Mesenchymal stem cell (in vitro differentiated cells and primary cell): ENCODE measurements around the gene KRTAP29-1.

Experiments used
- DNase-seq: peaks from one replicate; pipeline ENCODE4 v3.0.0-alpha.2; 2013
- H2AFZ ChIP-seq: one replicate; pipeline ENCODE4 v1.6.1; 2013; ENCODE audit warnings: low read depth, mild to moderate bottlenecking, control low read depth, inconsistent platforms, low read length, moderate library complexity
- H2AK5ac ChIP-seq: 2 replicates; pipeline ENCODE4 v1.6.1; 2013; ENCODE audit warnings: low read length, moderate library complexity, mild to moderate bottlenecking, inconsistent platforms; ENCODE audit not compliant: severe bottlenecking
- H2BK120ac ChIP-seq: one replicate; pipeline ENCODE4 v1.6.1; 2013; ENCODE audit warnings: low read depth, mild to moderate bottlenecking, inconsistent platforms, low read length, moderate library complexity
- H2BK12ac ChIP-seq, 2 experiments: one replicate each; pipeline ENCODE4 v1.6.1; 2013; ENCODE audit warnings: inconsistent platforms in 2 of 2, low read length in 2 of 2, mild to moderate bottlenecking in 2 of 2, moderate library complexity in 2 of 2, control low read depth in 1 of 2
- H2BK15ac ChIP-seq: one replicate; pipeline ENCODE4 v1.6.1; 2013; ENCODE audit warnings: mild to moderate bottlenecking, low read depth, inconsistent platforms; ENCODE audit not compliant: poor library complexity, severe bottlenecking
- H2BK5ac ChIP-seq: 2 replicates; pipeline ENCODE4 v1.6.1; 2013; ENCODE audit warnings: low read depth, mild to moderate bottlenecking, low read length, control low read depth, inconsistent platforms; ENCODE audit not compliant: poor library complexity, severe bottlenecking
- H3K14ac ChIP-seq, 2 experiments: one replicate each; pipeline ENCODE4 v1.6.1; 2013; ENCODE audit warnings: inconsistent platforms in 2 of 2, low read length in 2 of 2, control low read depth in 1 of 2, mild to moderate bottlenecking in 1 of 2, moderate library complexity in 1 of 2
- H3K18ac ChIP-seq, 2 experiments: one replicate each; pipeline ENCODE4 v1.6.1; 2013; ENCODE audit warnings: inconsistent platforms in 2 of 2, low read length in 2 of 2, control low read depth in 1 of 2, low read depth in 1 of 2, mild to moderate bottlenecking in 1 of 2
- H3K23ac ChIP-seq, 2 experiments: one replicate each; pipeline ENCODE4 v1.6.1; 2013; ENCODE audit warnings: inconsistent platforms in 2 of 2, low read length in 2 of 2, mild to moderate bottlenecking in 2 of 2, moderate library complexity in 2 of 2, control low read depth in 1 of 2
- H3K27ac ChIP-seq: 2 replicates; pipeline ENCODE4 v1.5.1; 2013; ENCODE audit warnings: mild to moderate bottlenecking, moderate library complexity, low read length, control low read depth, inconsistent platforms; ENCODE audit not compliant: poor library complexity, severe bottlenecking
- H3K27me3 ChIP-seq, 2 experiments: 2 replicates each; pipeline versions ENCODE4 v1.6.1 to v1.7.0; 2013; ENCODE audit warnings: low read length in 2 of 2, mild to moderate bottlenecking in 2 of 2, moderate library complexity in 2 of 2, control low read depth in 1 of 2, inconsistent platforms in 1 of 2; ENCODE audit not compliant: control insufficient read depth in 1 of 2, insufficient read depth in 1 of 2
- H3K36me3 ChIP-seq, 2 experiments: 2 replicates each; pipeline versions ENCODE4 v1.6.1 to v1.7.0; 2013; ENCODE audit warnings: low read length in 2 of 2, control low read depth in 1 of 2, inconsistent platforms in 1 of 2, low read depth in 1 of 2, mild to moderate bottlenecking in 1 of 2; ENCODE audit not compliant: insufficient read depth in 2 of 2, control insufficient read depth in 1 of 2
- H3K4ac ChIP-seq, 2 experiments: one replicate each; pipeline ENCODE4 v1.6.1; 2013; ENCODE audit warnings: inconsistent platforms in 2 of 2, low read length in 2 of 2, mild to moderate bottlenecking in 2 of 2, moderate library complexity in 2 of 2, control low read depth in 1 of 2, low read depth in 1 of 2
- H3K4me1 ChIP-seq: 2 replicates; pipeline ENCODE4 v1.6.1; 2013; ENCODE audit warnings: low read depth, low read length, control low read depth; ENCODE audit not compliant: control insufficient read depth, insufficient read depth
- H3K4me2 ChIP-seq: 2 replicates; pipeline ENCODE4 v1.6.1; 2013; ENCODE audit warnings: low read length, mild to moderate bottlenecking, inconsistent platforms; ENCODE audit not compliant: poor library complexity, severe bottlenecking
- H3K4me3 ChIP-seq, 2 experiments: 2 replicates each; pipeline versions ENCODE4 v1.5.1 to v1.7.0; 2013; ENCODE audit warnings: low read length in 2 of 2, mild to moderate bottlenecking in 2 of 2, control low read depth in 1 of 2, low read depth in 1 of 2; ENCODE audit not compliant: insufficient read depth in 1 of 2
- H3K79me1 ChIP-seq: replicated peaks from 2 replicates; pipeline ENCODE4 v1.6.1; 2013; ENCODE audit warnings: mild to moderate bottlenecking, control low read depth, low read length, inconsistent platforms; ENCODE audit not compliant: poor library complexity, severe bottlenecking
- H3K9ac ChIP-seq: 2 replicates; pipeline ENCODE4 v1.7.0; 2013; ENCODE audit warnings: mild to moderate bottlenecking, low read length, moderate library complexity
- H3K9me3 ChIP-seq: 2 replicates; pipeline ENCODE4 v1.7.0; 2013; ENCODE audit warnings: mild to moderate bottlenecking, low read length; ENCODE audit not compliant: control insufficient read depth
- H4K8ac ChIP-seq: one replicate; pipeline ENCODE4 v1.6.1; 2013; ENCODE audit warnings: inconsistent platforms, mild to moderate bottlenecking, low read length, moderate library complexity
- H4K91ac ChIP-seq: one replicate; pipeline ENCODE4 v1.6.1; 2013; ENCODE audit warnings: mild to moderate bottlenecking, low read length, inconsistent platforms
- WGBS: methylation state at CpG from one replicate; pipeline ENCODE4 v1.1.7; 2013; ENCODE audit warnings: mixed read lengths; 5-methylcytosine and 5-hydroxymethylcytosine counted together

The KRTAP29-1 gene

GRCh38 chr17:41332239-41332638 is 29.6 kb upstream of the KRTAP29-1 start:
- Histone ChIP-seq H3K4me3 (no peak overlapping the region), H2BK12ac (no peak overlapping the region), H3K79me1 (no peaks in the 10 kb centered on the region), H3K4ac (no peak overlapping the region), H3K4me1 (peaks cover 17% of the 10 kb centered on the region), H4K91ac (no peak overlapping the region), H3K27ac (no peak overlapping the region), H3K27me3 (peaks cover 0 to 29% of the 10 kb centered on the region in 2 experiments), H2BK15ac (no peak overlapping the region), H3K23ac (no peak overlapping the region), H3K14ac (no peak overlapping the region), H2BK5ac (no peak overlapping the region), H4K8ac (no peak overlapping the region), H2BK120ac (no peak overlapping the region), H3K36me3 (no peaks in the 10 kb centered on the region), H3K4me2 (no peak overlapping the region), H3K9me3 (no peaks in the 10 kb centered on the region), H2AK5ac (no peak overlapping the region), H3K18ac (no peak overlapping the region), H3K9ac (no peak overlapping the region), H2AFZ (no peak overlapping the region)
- no peak for DNase-seq
- WGBS = 60% methylated on average over 2 of the region's 2 CpGs

- Histone ChIP-seq H3K36me3 (no peaks in the 10 kb centered on the region), H3K4me3 (no peak overlapping the region), H4K91ac (no peak overlapping the region), H3K79me1 (no peaks in the 10 kb centered on the region), H3K23ac (no peak overlapping the region), H2BK120ac (no peak overlapping the region), H3K4ac (no peak overlapping the region), H3K4me1 (peaks cover 17% of the 10 kb centered on the region), H2AK5ac (no peak overlapping the region), H3K27me3 (peaks cover 0 to 29% of the 10 kb centered on the region in 2 experiments), H2AFZ (no peak overlapping the region), H3K18ac (no peak overlapping the region), H2BK12ac (no peak overlapping the region), H3K27ac (no peak overlapping the region), H2BK15ac (no peak overlapping the region), H2BK5ac (no peak overlapping the region), H3K4me2 (no peak overlapping the region), H3K9ac (no peak overlapping the region), H3K9me3 (no peaks in the 10 kb centered on the region), H4K8ac (no peak overlapping the region), H3K14ac (no peak overlapping the region)
- 84% methylated on average over 7 of the region's 7 CpGs for WGBS
- no peak for DNase-seq
Measured at GRCh38 chr17:41331606-41332005, 29.0 kb upstream of the KRTAP29-1 start.

- Histone ChIP-seq H3K18ac (no peak overlapping the region), H2BK12ac (no peak overlapping the region), H3K27me3 (peaks cover 0 to 14% of the 10 kb centered on the region in 2 experiments), H2AK5ac (peak overlapping the region; percentile 1), H3K4ac (no peak overlapping the region), H3K79me1 (no peaks in the 10 kb centered on the region), H3K9me3 (no peaks in the 10 kb centered on the region), H3K14ac (no peak overlapping the region), H3K4me2 (no peak overlapping the region), H2BK5ac (no peak overlapping the region), H4K8ac (no peak overlapping the region), H2BK120ac (no peak overlapping the region), H3K36me3 (no peaks in the 10 kb centered on the region), H3K4me3 (no peak overlapping the region), H2BK15ac (no peak overlapping the region), H3K27ac (no peak overlapping the region), H4K91ac (no peak overlapping the region), H3K9ac (no peak overlapping the region), H3K4me1 (peaks cover 12% of the 10 kb centered on the region), H3K23ac (no peak overlapping the region), H2AFZ (no peak overlapping the region)
- DNase-seq = peak; percentile 51
- 54% methylated on average over 11 of the region's 13 CpGs for WGBS
Measured at GRCh38 chr17:41329279-41329948, 26.8 kb upstream of the KRTAP29-1 start.

- peaks cover 12% of the 10 kb centered on the region for H3K4me1 ChIP-seq
Measured at GRCh38 chr17:41328207-41328606, 25.6 kb upstream of the KRTAP29-1 start.

More at GRCh38 chr17:41328207-41328606, 25.6 kb upstream of the KRTAP29-1 start:
- Histone ChIP-seq H3K36me3 (no peaks in the 10 kb centered on the region), H2AK5ac (peak overlapping the region; percentile 23), H4K91ac (no peak overlapping the region), H3K4me2 (no peak overlapping the region), H2BK15ac (no peak overlapping the region), H3K9ac (no peak overlapping the region), H2BK120ac (no peak overlapping the region), H2AFZ (no peak overlapping the region), H2BK5ac (no peak overlapping the region), H4K8ac (no peak overlapping the region), H3K14ac (no peak overlapping the region), H3K23ac (no peak overlapping the region), H3K27me3 (peaks cover 0 to 10% of the 10 kb centered on the region in 2 experiments), H3K27ac (no peak overlapping the region), H3K9me3 (no peaks in the 10 kb centered on the region), H3K79me1 (no peaks in the 10 kb centered on the region), H3K4me3 (no peak overlapping the region), H3K18ac (no peak overlapping the region), H2BK12ac (no peak overlapping the region), H3K4ac (no peak overlapping the region)
- WGBS = 96% methylated on average over 7 of the region's 7 CpGs
- DNase-seq = no peak
